ENCODE results near the gene MAMDC4.
"Not testable (repeated sequence)": the region's sequence is repeated elsewhere in the genome, so short reads cannot be mapped to it uniquely, and the experiment has no call there.

- TF ChIP-seq POLR2A (IDR thresholded peaks at IDR 0.05; ENCODE audit: low read length); GATA1 (IDR thresholded peaks at IDR 0.05; ENCODE audit: low read depth, low read length): not testable (repeated sequence)
These were observed 30.8 kb downstream of the MAMDC4 start for GRCh38 chr9:136882947-136883283.

Data from erythroblast (primary cell).